ENCODE results near the gene CYB5R2. TPM values are rescaled to one million over a fixed set of nuclear protein-coding genes. Genes with fewer than 3 reads are reported as not detected.
"Not testable (repeated sequence)": the region's sequence is repeated elsewhere in the genome, so short reads cannot be mapped to it uniquely, and the experiment has no call there.

Gene CYB5R2
- total RNA-seq, 1 experiment from 2014 or later = 4.5 TPM

DNA sequence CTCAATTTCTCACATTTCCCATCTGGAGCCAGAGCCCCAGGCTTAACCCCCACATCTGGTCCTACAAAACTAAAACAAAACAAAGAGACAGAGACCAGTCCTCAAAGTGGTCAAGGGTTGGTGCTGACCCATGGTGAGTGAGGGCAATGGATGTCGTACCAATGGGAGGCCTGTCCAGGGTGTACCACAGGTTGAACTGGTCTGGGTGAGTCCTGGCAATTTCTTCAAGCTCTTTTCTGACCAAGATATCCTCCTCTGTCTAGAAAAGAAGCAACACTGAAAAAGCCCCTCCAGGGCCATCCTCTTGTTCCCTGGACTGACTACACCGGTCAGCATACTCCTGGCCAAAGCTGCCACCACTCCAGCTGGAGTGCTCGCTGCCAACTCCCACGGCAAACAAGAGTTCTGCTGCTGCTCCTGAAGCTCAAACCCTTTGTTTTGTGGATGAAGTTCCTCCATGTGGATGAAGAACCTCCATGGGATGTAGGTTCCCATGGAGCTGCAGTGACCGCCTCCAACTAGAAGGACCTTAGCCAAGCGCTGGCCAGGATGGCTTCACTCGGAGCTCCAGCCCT lies 6.9 kb downstream of the CYB5R2 start:
- H3K36me3 Mint-ChIP-seq (ENCODE audit: insufficient read depth, unreplicated experiment) = peaks cover 60% of the 10 kb centered on the region
- Histone ChIP-seq H3K27me3 (replicated peaks; ENCODE audit: control insufficient read depth, insufficient read depth, low read length) (no peaks in the 10 kb centered on the region), H3K36me3 (ENCODE audit: control insufficient read depth, insufficient read depth, low read length) (peaks cover 4% of the 10 kb centered on the region), H3K4me1 (no peaks in the 10 kb centered on the region), H3K4me3 (ENCODE audit: low read depth, low read length) (no peak overlapping the region), H3K9me3 (no peaks in the 10 kb centered on the region)
- peak overlapping the region; percentile 11 for H3K27ac Mint-ChIP-seq (ENCODE audit: unreplicated experiment)
- DNase-seq = no peak
- peaks cover 12% of the 10 kb centered on the region for H3K4me1 Mint-ChIP-seq (ENCODE audit: low read depth, unreplicated experiment)
- H3K4me3 Mint-ChIP-seq (ENCODE audit: unreplicated experiment) = no peak overlapping the region
- no peaks in the 10 kb centered on the region for H3K27me3 Mint-ChIP-seq (ENCODE audit: insufficient read depth, unreplicated experiment)
- intact Hi-C loops (cut with micrococcal nuclease; ENCODE audit: unreplicated experiment) = loop anchor here (5.0 kb wide), 1 partner anchor 224 kb away; no protein-coding TSS in a partner anchor
- no peaks in the 10 kb centered on the region for H3K9me3 Mint-ChIP-seq (ENCODE audit: unreplicated experiment)
- TF ChIP-seq, protein P1, sequence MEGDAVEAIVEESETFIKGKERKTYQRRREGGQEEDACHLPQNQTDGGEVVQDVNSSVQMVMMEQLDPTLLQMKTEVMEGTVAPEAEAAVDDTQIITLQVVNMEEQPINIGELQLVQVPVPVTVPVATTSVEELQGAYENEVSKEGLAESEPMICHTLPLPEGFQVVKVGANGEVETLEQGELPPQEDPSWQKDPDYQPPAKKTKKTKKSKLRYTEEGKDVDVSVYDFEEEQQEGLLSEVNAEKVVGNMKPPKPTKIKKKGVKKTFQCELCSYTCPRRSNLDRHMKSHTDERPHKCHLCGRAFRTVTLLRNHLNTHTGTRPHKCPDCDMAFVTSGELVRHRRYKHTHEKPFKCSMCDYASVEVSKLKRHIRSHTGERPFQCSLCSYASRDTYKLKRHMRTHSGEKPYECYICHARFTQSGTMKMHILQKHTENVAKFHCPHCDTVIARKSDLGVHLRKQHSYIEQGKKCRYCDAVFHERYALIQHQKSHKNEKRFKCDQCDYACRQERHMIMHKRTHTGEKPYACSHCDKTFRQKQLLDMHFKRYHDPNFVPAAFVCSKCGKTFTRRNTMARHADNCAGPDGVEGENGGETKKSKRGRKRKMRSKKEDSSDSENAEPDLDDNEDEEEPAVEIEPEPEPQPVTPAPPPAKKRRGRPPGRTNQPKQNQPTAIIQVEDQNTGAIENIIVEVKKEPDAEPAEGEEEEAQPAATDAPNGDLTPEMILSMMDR (IDR thresholded peaks at IDR 0.05; ENCODE audit: insufficient read depth in 1 of 2, low read depth in 1 of 2, low read length in 1 of 2, severe bottlenecking in 1 of 2, unreplicated experiment in 1 of 2) = no peak
- ChIA-PET CTCF (interaction anchor here (1.2 to 2.1 kb wide), 6 partner anchors 9 to 313 kb away, joined by 4 to 31 read pairs (median 13); partner anchors contain the start of gene PPFIBP2), POLR2A (no interaction called here)
- no TSS peak for BruUV-seq (replicated peaks)

DNA sequence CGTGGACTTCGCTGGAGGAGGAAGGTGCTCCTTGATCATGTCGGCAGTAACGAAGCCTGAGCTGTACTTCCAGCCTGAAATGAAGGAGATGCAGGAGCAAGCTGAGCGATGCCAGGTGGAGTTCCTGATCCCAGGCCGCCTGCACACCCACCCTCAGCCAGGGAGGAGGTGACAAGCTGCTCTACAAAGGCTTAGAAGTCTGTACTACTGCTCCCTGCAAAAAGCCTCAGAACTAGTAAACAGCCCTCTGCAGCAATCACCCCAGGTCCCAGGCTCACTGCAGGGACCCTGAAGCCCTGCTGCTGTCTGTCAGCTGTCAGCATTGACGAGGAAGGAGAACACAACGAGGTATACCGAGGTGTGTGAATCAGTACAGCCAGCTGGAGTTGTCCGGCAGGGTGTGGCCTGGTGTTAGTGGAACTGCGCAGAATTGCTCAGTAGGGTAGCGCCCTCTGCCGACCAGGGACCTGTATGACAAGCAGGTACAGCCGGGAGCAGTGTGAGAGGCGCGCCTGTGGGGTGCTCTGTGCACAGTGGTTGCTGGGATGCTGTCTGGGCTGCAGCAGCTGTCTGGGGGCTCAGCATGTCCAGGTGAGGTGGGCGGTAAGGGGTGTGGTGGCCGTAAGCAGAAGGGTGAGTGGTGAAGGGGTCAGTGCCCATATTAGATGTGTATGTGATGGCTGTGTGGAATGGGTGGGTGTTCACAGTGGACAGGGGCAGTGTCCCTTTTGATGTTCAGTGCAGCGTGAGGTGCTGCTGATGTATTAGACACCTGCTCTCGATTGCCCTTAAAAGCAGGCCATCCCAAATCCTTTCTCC lies 7.6 kb downstream of the CYB5R2 start:
- no peaks in the 10 kb centered on the region for H3K9me3 Mint-ChIP-seq (ENCODE audit: unreplicated experiment)
- DNase-seq = peak; percentile 87 to 90
- no peaks in the 10 kb centered on the region for H3K27me3 Mint-ChIP-seq (ENCODE audit: insufficient read depth, unreplicated experiment)
- no peaks in the 10 kb centered on the region for H3K4me1 ChIP-seq
- H3K4me3 Mint-ChIP-seq (ENCODE audit: unreplicated experiment) = no peak overlapping the region
- BruUV-seq (replicated peaks) = no TSS peak
- ChIA-PET POLR2A (no interaction called here), CTCF (interaction anchor here (0.6 to 2.1 kb wide), 11 partner anchors 9 to 320 kb away, joined by 3 to 31 read pairs (median 5); partner anchors contain the start of gene PPFIBP2)
- peaks cover 65% of the 10 kb centered on the region for H3K36me3 Mint-ChIP-seq (ENCODE audit: insufficient read depth, unreplicated experiment)
- no peaks in the 10 kb centered on the region for H3K27me3 ChIP-seq (replicated peaks; ENCODE audit: control insufficient read depth, insufficient read depth, low read length)
- no peak overlapping the region for H3K4me3 ChIP-seq (ENCODE audit: low read depth, low read length)
- peak overlapping the region; percentile 11 for H3K27ac Mint-ChIP-seq (ENCODE audit: unreplicated experiment)
- no peaks in the 10 kb centered on the region for H3K9me3 ChIP-seq
- TF ChIP-seq, protein P1 (IDR thresholded peaks at IDR 0.05; ENCODE audit: insufficient read depth in 1 of 2, low read depth in 1 of 2, low read length in 1 of 2, severe bottlenecking in 1 of 2, unreplicated experiment in 1 of 2) = peak; percentile 92 to 94
- peaks cover 12% of the 10 kb centered on the region for H3K4me1 Mint-ChIP-seq (ENCODE audit: low read depth, unreplicated experiment)
- H3K36me3 ChIP-seq (ENCODE audit: control insufficient read depth, insufficient read depth, low read length) = peaks cover 4% of the 10 kb centered on the region
- intact Hi-C loops (cut with micrococcal nuclease; ENCODE audit: unreplicated experiment) = loop anchor here (1.0 to 5.0 kb wide), 3 partner anchors 94 to 223 kb away; partner anchors contain the start of gene PPFIBP2

DNA sequence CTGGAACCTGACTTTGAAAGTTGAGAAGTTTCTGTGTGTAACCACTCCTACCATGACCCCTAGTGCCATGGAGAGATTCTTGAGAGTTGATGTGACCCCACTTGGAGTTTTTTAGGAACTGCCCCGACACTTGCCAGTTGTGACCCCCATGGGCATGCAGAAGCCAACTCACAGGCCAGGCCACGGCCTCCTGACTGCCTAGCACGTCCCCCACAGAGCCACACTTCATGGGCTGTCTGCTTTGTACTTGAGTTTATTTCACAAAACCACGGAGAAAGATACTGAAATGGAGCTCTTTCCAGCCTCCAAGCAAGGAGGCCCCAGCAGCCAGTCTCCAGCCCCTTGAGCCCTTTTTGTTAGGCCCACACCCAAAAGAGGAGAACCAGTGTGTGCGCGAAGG lies 8.4 kb downstream of the CYB5R2 start:
- TF ChIP-seq, protein P1 (IDR thresholded peaks at IDR 0.05; ENCODE audit: insufficient read depth in 1 of 2, low read depth in 1 of 2, low read length in 1 of 2, severe bottlenecking in 1 of 2, unreplicated experiment in 1 of 2) = no peak
- H3K27me3 ChIP-seq (replicated peaks; ENCODE audit: control insufficient read depth, insufficient read depth, low read length) = no peaks in the 10 kb centered on the region
- no peaks in the 10 kb centered on the region for H3K9me3 ChIP-seq
- intact Hi-C loops (cut with micrococcal nuclease; ENCODE audit: unreplicated experiment) = loop anchor here (1.0 to 5.0 kb wide), 3 partner anchors 94 to 223 kb away; partner anchors contain the start of gene PPFIBP2
- POLR2A ChIA-PET = no interaction called here
- CTCF ChIA-PET = interaction anchor here (0.7 to 2.1 kb wide), 6 partner anchors 65 to 312 kb away, joined by 3 to 31 read pairs (median 13); partner anchors contain the start of gene PPFIBP2
- H3K36me3 Mint-ChIP-seq (ENCODE audit: insufficient read depth, unreplicated experiment) = peaks cover 64% of the 10 kb centered on the region
- H3K4me1 Mint-ChIP-seq (ENCODE audit: low read depth, unreplicated experiment) = peaks cover 12% of the 10 kb centered on the region
- no peaks in the 10 kb centered on the region for H3K27me3 Mint-ChIP-seq (ENCODE audit: insufficient read depth, unreplicated experiment)
- H3K4me1 ChIP-seq = no peaks in the 10 kb centered on the region
- H3K36me3 ChIP-seq (ENCODE audit: control insufficient read depth, insufficient read depth, low read length) = peaks cover 4% of the 10 kb centered on the region
- H3K9me3 Mint-ChIP-seq (ENCODE audit: unreplicated experiment) = no peaks in the 10 kb centered on the region
- H3K27ac Mint-ChIP-seq (ENCODE audit: unreplicated experiment) = peak overlapping the region; percentile 57
- BruUV-seq (replicated peaks) = no TSS peak
- H3K4me3 Mint-ChIP-seq (ENCODE audit: unreplicated experiment) = no peak overlapping the region
- no peak for DNase-seq
- no peak overlapping the region for H3K4me3 ChIP-seq (ENCODE audit: low read depth, low read length)

DNA sequence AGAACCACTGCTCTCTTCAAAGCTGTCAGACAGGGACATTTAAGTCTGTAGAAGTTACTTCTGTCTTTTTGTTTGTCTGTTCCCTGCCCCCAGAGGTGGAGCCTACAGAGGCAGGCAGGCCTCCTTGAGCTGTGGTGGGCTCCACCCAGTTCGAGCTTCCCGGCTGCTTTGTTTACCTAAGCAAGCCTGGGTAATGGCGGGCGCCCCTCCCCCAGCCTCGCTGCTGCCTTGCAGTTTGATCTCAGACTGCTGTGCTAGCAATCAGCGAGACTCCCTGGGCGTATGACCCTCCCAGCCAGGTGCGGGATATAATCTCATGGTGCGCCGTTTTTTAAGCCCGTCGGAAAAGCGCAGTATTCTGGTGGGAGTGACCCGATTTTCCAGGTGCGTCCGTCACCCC lies 9.8 kb downstream of the CYB5R2 start:
- peaks cover 51% of the 10 kb centered on the region for H3K36me3 Mint-ChIP-seq (ENCODE audit: insufficient read depth, unreplicated experiment)
- BruUV-seq (replicated peaks); CTCF ChIA-PET: not testable (repeated sequence)

More for the DNA sequence above, 9.8 kb downstream of the CYB5R2 start:
- H3K27ac Mint-ChIP-seq (ENCODE audit: unreplicated experiment); H3K4me3 Mint-ChIP-seq (ENCODE audit: unreplicated experiment); H3K27me3 ChIP-seq (replicated peaks; ENCODE audit: control insufficient read depth, insufficient read depth, low read length); DNase-seq; H3K9me3 ChIP-seq; POLR2A ChIA-PET; H3K9me3 Mint-ChIP-seq (ENCODE audit: unreplicated experiment); H3K27me3 Mint-ChIP-seq (ENCODE audit: insufficient read depth, unreplicated experiment); H3K4me1 ChIP-seq; intact Hi-C loops (cut with micrococcal nuclease; ENCODE audit: unreplicated experiment); H3K36me3 ChIP-seq (ENCODE audit: control insufficient read depth, insufficient read depth, low read length); H3K4me3 ChIP-seq (ENCODE audit: low read depth, low read length): not testable (repeated sequence)
- H3K4me1 Mint-ChIP-seq (ENCODE audit: low read depth, unreplicated experiment) = peaks cover 12% of the 10 kb centered on the region

All from Caco-2 (cell line).